ENCODE data around the gene CCN2.
"Not testable (repeated sequence)": the region's sequence is repeated elsewhere in the genome, so short reads cannot be mapped to it uniquely, and the experiment has no call there.

Gene CCN2

GRCh38 chr6:131937703-131938631 lies 13.2 kb downstream of the CCN2 start:
- DNase-seq, result no peak

- DNase-seq, result no peak
These were observed 13.9 kb downstream of the CCN2 start for GRCh38 chr6:131937226-131937625.

- DNase-seq, result no peak
These were observed 15.0 kb downstream of the CCN2 start for GRCh38 chr6:131936156-131936555.

GRCh38 chr6:131931063-131931750 lies 20.0 kb downstream of the CCN2 start:
- DNase-seq, result no peak

GRCh38 chr6:131929976-131930375 lies 21.2 kb downstream of the CCN2 start:
- no peak for DNase-seq

- DNase-seq, result no peak
These were observed 21.9 kb downstream of the CCN2 start for GRCh38 chr6:131929264-131929663.

- DNase-seq, result peak; percentile 76
These were observed 26.2 kb downstream of the CCN2 start for GRCh38 chr6:131924881-131925474.

- DNase-seq, result peak; percentile 88
These were observed 27.8 kb downstream of the CCN2 start for GRCh38 chr6:131923356-131923755.

GRCh38 chr6:131920656-131921055 lies 30.5 kb downstream of the CCN2 start:
- no peak for DNase-seq

- DNase-seq, result no peak
These were observed 32.4 kb downstream of the CCN2 start for GRCh38 chr6:131918650-131919355.

- peak; percentile 63 for DNase-seq
These were observed 33.2 kb downstream of the CCN2 start for GRCh38 chr6:131917763-131918649.

GRCh38 chr6:131917318-131917717 lies 33.9 kb downstream of the CCN2 start:
- DNase-seq, result peak; percentile 98

- peak; percentile 82 for DNase-seq
These were observed 34.3 kb downstream of the CCN2 start for GRCh38 chr6:131916847-131917246.

- DNase-seq, result not testable (repeated sequence)
These were observed 34.9 kb downstream of the CCN2 start for GRCh38 chr6:131916091-131916796.

GRCh38 chr6:131914967-131915751 lies 36.0 kb downstream of the CCN2 start:
- DNase-seq, result peak; percentile 90

GRCh38 chr6:131914234-131914633 lies 36.9 kb downstream of the CCN2 start:
- DNase-seq, result no peak

- DNase-seq, result no peak
These were observed 39.2 kb downstream of the CCN2 start for GRCh38 chr6:131911951-131912350.

- DNase-seq, result no peak
These were observed 40.2 kb downstream of the CCN2 start for GRCh38 chr6:131910956-131911355.

GRCh38 chr6:131910219-131910589 lies 41.0 kb downstream of the CCN2 start:
- DNase-seq, result no peak

- peak; percentile 93 for DNase-seq
These were observed 41.6 kb downstream of the CCN2 start for GRCh38 chr6:131909408-131910218.
